Kidney (tissue), 14 donors: ENCODE results near the gene PTPRM. TPM values are rescaled to one million over a fixed set of nuclear protein-coding genes. Genes with fewer than 3 reads are reported as not detected.

Experiments used
- DNase-seq, 5 donors: peaks; one replicate each; pipeline ENCODE4 v3.0.0-alpha.2; 2013 to 2020
- FAIRE-seq: peaks from 2 replicates; lab custom pipeline; 2012; peaks lifted over from hg19 to GRCh38; lab: Jason Lieb, UNC
- H3K27ac ChIP-seq, 2 donors: one replicate each; pipeline ENCODE4 v1.7.0; 2013; ENCODE audit warnings: low read depth in 2 of 2, low read length in 2 of 2, inconsistent platforms in 1 of 2
- H3K27me3 ChIP-seq: one replicate; pipeline ENCODE4 v1.7.1; 2013; ENCODE audit warnings: low read length, inconsistent platforms; ENCODE audit not compliant: control insufficient read depth, insufficient read depth
- H3K36me3 ChIP-seq, 3 donors: one replicate each; pipeline versions ENCODE4 v1.7.0 to v1.7.1; 2013; ENCODE audit warnings: low read length in 3 of 3, control low read depth in 1 of 3, inconsistent platforms in 1 of 3; ENCODE audit not compliant: insufficient read depth in 3 of 3, control insufficient read depth in 2 of 3
- H3K4me1 ChIP-seq, 3 donors: one replicate each; pipeline versions ENCODE4 v1.7.0 to v1.7.1; 2013; ENCODE audit warnings: low read length in 3 of 3, inconsistent platforms in 1 of 3, low read depth in 1 of 3; ENCODE audit not compliant: control insufficient read depth in 2 of 3, insufficient read depth in 2 of 3
- H3K4me3 ChIP-seq, 3 donors: one replicate each; pipeline versions ENCODE4 v1.7.0 to v1.8.1; 2013; ENCODE audit warnings: low read length in 3 of 3, control low read depth in 1 of 3, inconsistent platforms in 1 of 3
- H3K9ac ChIP-seq, 3 donors: one replicate each; pipeline versions ENCODE4 v1.7.0 to v1.7.1; 2013; ENCODE audit warnings: low read length in 3 of 3, control low read depth in 1 of 3, inconsistent platforms in 1 of 3
- H3K9me3 ChIP-seq, 3 donors: one replicate each; pipeline versions ENCODE4 v1.7.0 to v1.7.1; 2013; ENCODE audit warnings: low read length in 3 of 3, control low read depth in 1 of 3, inconsistent platforms in 1 of 3; ENCODE audit not compliant: control insufficient read depth in 2 of 3, insufficient read depth in 1 of 3
- intact Hi-C: fragments of 100-400 bp; cut with DNase I; formaldehyde crosslinking; loops from one replicate; pipeline ENCODE4 v1.11.1; 2022
- polyA plus RNA-seq: library from polyadenylated mRNA; stranded (reverse); fragments of 350-450 nt; fragmentation: Illumina TruSeq; extraction: RNeasy Lipid Tissue Mini Kit (QIAGEN cat#74804); gene quantifications from one replicate; pipeline ENCODE4 v1.2.3, GENCODE V29; 2014; ENCODE audit warnings: low read depth, low replicate concordance; ENCODE audit not compliant: insufficient read depth
- total RNA-seq: library from RNA; stranded (reverse); fragmentation: NEBNext Ultra II Directional; extraction: Animal tissue kit (Norgen Biotek cat#: 25700); gene quantifications from one replicate; pipeline ENCODE4 v1.2.1, GENCODE V29; 2021
- TF ChIP-seq, protein P1 (sequence below): IDR thresholded peaks from 3 replicates; pipeline ENCODE4 v1.5.1; 2012; ENCODE audit warnings: mild to moderate bottlenecking, moderate library complexity, borderline replicate concordance; ENCODE audit not compliant: insufficient read depth; ENCODE audit errors: extremely low read depth
- donor health status: control.
- donor health status: control.
- donor health status: control.
- donor health status: control.
- donor health status: control.
- donor health status: DM: yes; HTN: yes; CAD: no.
- donor health status: Normal renal cell carcinoma (clear cell type).

Gene PTPRM
- total and polyA plus RNA-seq, 2 donors from 2014 or later, result 52.4 to 98.9 TPM

DNA sequence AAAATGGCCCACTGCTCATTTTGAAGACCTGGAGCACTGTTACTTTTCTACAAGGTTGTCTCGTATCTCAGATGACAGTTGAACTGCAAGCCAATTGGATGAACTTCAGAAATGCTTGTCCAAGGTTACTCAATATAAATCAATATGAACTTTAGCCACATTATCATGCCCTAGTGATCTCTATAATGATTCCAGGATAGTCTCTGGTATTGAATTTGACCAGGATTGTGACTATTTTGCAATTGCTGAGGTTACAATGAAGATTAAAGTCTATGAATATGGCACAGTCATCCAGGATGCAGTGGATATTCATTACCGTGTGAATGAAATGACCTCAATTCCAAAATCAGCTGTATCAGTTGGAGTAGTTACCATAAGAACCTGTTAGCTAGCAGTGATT is 846.1 kb downstream of the PTPRM start:
- H3K9ac ChIP-seq, result no peak overlapping the region
- peaks cover 0 to under 1% (median 0%) of the 10 kb centered on the region in 3 donors for H3K36me3 ChIP-seq
- no peak overlapping the region for H3K4me3 ChIP-seq
- H3K27me3 ChIP-seq, result no peaks in the 10 kb centered on the region
- peaks cover 0 to 23% (median 0%) of the 10 kb centered on the region in 3 donors for H3K9me3 ChIP-seq
- H3K4me1 ChIP-seq, result no peaks in the 10 kb centered on the region
- DNase-seq, result no peak
- no peak for FAIRE-seq
- H3K27ac ChIP-seq, result no peak overlapping the region
- intact Hi-C loops, result no loop called here
- TF ChIP-seq, protein P1, sequence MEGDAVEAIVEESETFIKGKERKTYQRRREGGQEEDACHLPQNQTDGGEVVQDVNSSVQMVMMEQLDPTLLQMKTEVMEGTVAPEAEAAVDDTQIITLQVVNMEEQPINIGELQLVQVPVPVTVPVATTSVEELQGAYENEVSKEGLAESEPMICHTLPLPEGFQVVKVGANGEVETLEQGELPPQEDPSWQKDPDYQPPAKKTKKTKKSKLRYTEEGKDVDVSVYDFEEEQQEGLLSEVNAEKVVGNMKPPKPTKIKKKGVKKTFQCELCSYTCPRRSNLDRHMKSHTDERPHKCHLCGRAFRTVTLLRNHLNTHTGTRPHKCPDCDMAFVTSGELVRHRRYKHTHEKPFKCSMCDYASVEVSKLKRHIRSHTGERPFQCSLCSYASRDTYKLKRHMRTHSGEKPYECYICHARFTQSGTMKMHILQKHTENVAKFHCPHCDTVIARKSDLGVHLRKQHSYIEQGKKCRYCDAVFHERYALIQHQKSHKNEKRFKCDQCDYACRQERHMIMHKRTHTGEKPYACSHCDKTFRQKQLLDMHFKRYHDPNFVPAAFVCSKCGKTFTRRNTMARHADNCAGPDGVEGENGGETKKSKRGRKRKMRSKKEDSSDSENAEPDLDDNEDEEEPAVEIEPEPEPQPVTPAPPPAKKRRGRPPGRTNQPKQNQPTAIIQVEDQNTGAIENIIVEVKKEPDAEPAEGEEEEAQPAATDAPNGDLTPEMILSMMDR, result no peak

GRCh38 chr18:8413751-8414150 is 846.6 kb downstream of the PTPRM start:
- no peaks in the 10 kb centered on the region for H3K36me3 ChIP-seq

GRCh38 chr18:8416212-8417019 is 849.3 kb downstream of the PTPRM start:
- H3K27me3 ChIP-seq, result no peaks in the 10 kb centered on the region
- no peak overlapping the region for H3K9ac ChIP-seq
- H3K9me3 ChIP-seq, result peaks cover 0 to 15% (median 0%) of the 10 kb centered on the region in 3 donors
- FAIRE-seq (no peak), DNase-seq (no peak)
- TF ChIP-seq, protein P1, result no peak
- no peak overlapping the region for H3K4me3 ChIP-seq
- no peaks in the 10 kb centered on the region for H3K4me1 ChIP-seq
- H3K27ac ChIP-seq, result no peak overlapping the region
- H3K36me3 ChIP-seq, result no peaks in the 10 kb centered on the region
- intact Hi-C loops, result no loop called here

More at GRCh38 chr18:8413751-8414150, 846.6 kb downstream of the PTPRM start:
- H3K27me3 ChIP-seq, result no peaks in the 10 kb centered on the region
- DNase-seq (no peak), FAIRE-seq (no peak)
- TF ChIP-seq, protein P1, result no peak
- H3K9ac ChIP-seq, result no peak overlapping the region
- H3K9me3 ChIP-seq, result peaks cover 0 to 23% (median 0%) of the 10 kb centered on the region in 3 donors
- intact Hi-C loops, result no loop called here
- H3K4me3 ChIP-seq, result no peak overlapping the region
- no peak overlapping the region for H3K27ac ChIP-seq
- no peaks in the 10 kb centered on the region for H3K4me1 ChIP-seq
